Mesendoderm (in vitro differentiated cells): ENCODE measurements around the gene SYCE3.

ENCODE experiments used
- DNase-seq: peaks from one replicate; pipeline ENCODE4 v3.0.0; 2013
- H2AK5ac ChIP-seq: 2 replicates; pipeline ENCODE4 v1.6.1; 2013; ENCODE audit warnings: low read length, inconsistent platforms
- H2BK120ac ChIP-seq: 2 replicates; pipeline ENCODE4 v1.6.1; 2013; ENCODE audit warnings: low read depth, mild to moderate bottlenecking, low read length, moderate library complexity, mixed read lengths
- H2BK15ac ChIP-seq: replicated peaks from 2 replicates; pipeline ENCODE4 v1.6.1; 2013; ENCODE audit warnings: low read depth, mild to moderate bottlenecking, moderate library complexity
- H2BK5ac ChIP-seq: 2 replicates; pipeline ENCODE4 v1.6.1; 2013; ENCODE audit warnings: low read length, inconsistent platforms
- H3K18ac ChIP-seq: 2 replicates; pipeline ENCODE4 v1.6.1; 2013; ENCODE audit warnings: mild to moderate bottlenecking, low read length, mixed read lengths
- H3K23ac ChIP-seq: one replicate; pipeline ENCODE4 v1.6.1; 2013; ENCODE audit warnings: low read length
- H3K27ac ChIP-seq: 2 replicates; pipeline ENCODE4 v1.5.1; 2013; ENCODE audit warnings: low read depth, mild to moderate bottlenecking, inconsistent platforms, low read length, moderate library complexity
- H3K27me3 ChIP-seq: 2 replicates; pipeline ENCODE4 v1.6.1; 2013; ENCODE audit warnings: low read length, control low read depth, mild to moderate bottlenecking, inconsistent platforms; ENCODE audit not compliant: insufficient read depth, poor library complexity
- H3K36me3 ChIP-seq: 2 replicates; pipeline ENCODE4 v1.6.1; 2013; ENCODE audit warnings: low read length, inconsistent platforms; ENCODE audit not compliant: control insufficient read depth, insufficient read depth
- H3K4ac ChIP-seq: one replicate; pipeline ENCODE4 v1.6.1; 2013; ENCODE audit warnings: low read depth, mild to moderate bottlenecking, low read length, moderate library complexity
- H3K4me1 ChIP-seq: 2 replicates; pipeline ENCODE4 v1.6.1; 2013; ENCODE audit warnings: low read depth, low read length, inconsistent platforms; ENCODE audit not compliant: control insufficient read depth
- H3K4me2 ChIP-seq: 2 replicates; pipeline ENCODE4 v1.6.1; 2013; ENCODE audit warnings: low read length
- H3K4me3 ChIP-seq: 2 replicates; pipeline ENCODE4 v1.5.1; 2013; ENCODE audit warnings: mild to moderate bottlenecking, low read length
- H3K56ac ChIP-seq: one replicate; pipeline ENCODE4 v1.6.1; 2013; ENCODE audit warnings: low read length
- H3K79me1 ChIP-seq: 2 replicates; pipeline ENCODE4 v1.6.1; 2013; ENCODE audit warnings: low read length, inconsistent platforms
- H3K79me2 ChIP-seq: 2 replicates; pipeline ENCODE4 v1.6.1; 2013; ENCODE audit warnings: mild to moderate bottlenecking, low read length; ENCODE audit not compliant: control insufficient read depth, insufficient read depth
- H3K9ac ChIP-seq: 2 replicates; pipeline ENCODE4 v1.6.1; 2013; ENCODE audit warnings: low read length, inconsistent platforms
- H4K5ac ChIP-seq: one replicate; pipeline ENCODE4 v1.6.1; 2013; ENCODE audit warnings: low read length
- H4K8ac ChIP-seq: one replicate; pipeline ENCODE4 v1.6.1; 2013; ENCODE audit warnings: low read depth, mild to moderate bottlenecking, control low read depth, low read length, moderate library complexity
- WGBS: extraction: QIAGEN DNeasy Blood & Tissue Kit; methylation state at CpG from one replicate; pipeline ENCODE4 v1.1.7; 2013; ENCODE audit warnings: low lambda C conversion rate, missing lambda C conversion rate; ENCODE audit not compliant: insufficient coverage; ENCODE audit errors: extremely low coverage; 5-methylcytosine and 5-hydroxymethylcytosine counted together

The SYCE3 gene

GRCh38 chr22:50548921-50549790 is 13.6 kb downstream of the SYCE3 start:
- H3K23ac ChIP-seq: no peak overlapping the region
- WGBS: no CpG with 5 or more reads among the region's 68 CpGs
- no peak overlapping the region for H3K18ac ChIP-seq
- no peaks in the 10 kb centered on the region for H3K79me2 ChIP-seq
- H3K27me3 ChIP-seq: no peaks in the 10 kb centered on the region
- no peaks in the 10 kb centered on the region for H3K79me1 ChIP-seq
- H3K4ac ChIP-seq: no peak overlapping the region
- H3K4me2 ChIP-seq: no peak overlapping the region
- H2BK15ac ChIP-seq: no peak overlapping the region
- no peak overlapping the region for H3K56ac ChIP-seq
- H4K5ac ChIP-seq: no peak overlapping the region
- H3K27ac ChIP-seq: no peak overlapping the region
- no peaks in the 10 kb centered on the region for H3K36me3 ChIP-seq
- no peak overlapping the region for H2BK5ac ChIP-seq
- no peaks in the 10 kb centered on the region for H3K4me1 ChIP-seq
- no peak overlapping the region for H4K8ac ChIP-seq
- no peak overlapping the region for H2BK120ac ChIP-seq
- no peak overlapping the region for H3K9ac ChIP-seq
- no peak overlapping the region for H2AK5ac ChIP-seq
- H3K4me3 ChIP-seq: no peak overlapping the region
- DNase-seq: no peak

DNA sequence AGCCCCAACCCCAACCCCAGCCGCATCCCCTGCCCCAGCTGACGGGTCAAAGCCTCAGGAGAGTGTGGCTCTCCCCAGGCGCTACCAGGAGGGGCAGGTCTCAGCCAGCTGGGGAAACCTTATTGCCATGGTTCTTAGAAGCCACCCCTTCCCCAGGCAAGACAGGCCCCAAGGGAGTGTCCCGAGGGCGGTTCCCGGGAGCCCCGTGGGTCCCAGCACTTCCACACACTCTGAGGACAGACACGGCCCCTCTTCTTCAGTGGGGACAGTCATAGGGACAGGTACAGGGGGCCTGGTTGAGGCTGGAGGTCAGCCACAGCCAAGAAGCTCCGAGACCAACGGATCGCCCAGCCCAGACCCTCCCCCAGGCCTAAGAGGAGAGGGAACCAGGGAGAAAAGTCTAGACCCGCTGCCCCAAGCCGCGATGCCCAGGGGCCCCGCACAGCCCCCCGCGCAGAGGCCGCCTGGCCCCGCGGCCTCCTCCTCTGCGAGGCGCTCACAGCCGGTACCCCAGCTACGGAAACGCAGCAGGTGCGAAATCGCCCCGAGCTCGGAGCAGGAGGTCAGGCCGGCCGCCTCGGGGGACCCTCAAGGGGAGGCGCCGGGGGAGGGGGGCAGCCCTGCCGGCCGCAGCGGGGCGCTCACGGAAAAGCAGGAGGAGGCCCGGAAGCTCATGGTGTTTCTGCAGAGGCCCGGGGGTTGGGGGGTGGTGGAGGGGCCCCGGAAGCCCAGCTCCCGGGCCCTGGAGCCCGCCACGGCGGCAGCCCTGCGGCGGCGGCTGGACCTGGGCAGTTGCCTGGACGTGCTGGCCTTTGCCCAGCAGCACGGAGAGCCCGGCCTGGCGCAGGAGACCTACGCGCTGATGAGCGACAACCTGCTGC is 14.4 kb downstream of the SYCE3 start:
- no peaks in the 10 kb centered on the region for H3K79me1 ChIP-seq
- DNase-seq: no peak
- H3K79me2 ChIP-seq: no peaks in the 10 kb centered on the region
- no peak overlapping the region for H2BK15ac ChIP-seq
- no peak overlapping the region for H3K4me3 ChIP-seq
- no peak overlapping the region for H2AK5ac ChIP-seq
- H3K23ac ChIP-seq: no peak overlapping the region
- H3K9ac ChIP-seq: no peak overlapping the region
- H3K27me3 ChIP-seq: no peaks in the 10 kb centered on the region
- no peak overlapping the region for H3K4ac ChIP-seq
- no peak overlapping the region for H4K8ac ChIP-seq
- H3K56ac ChIP-seq: no peak overlapping the region
- H3K36me3 ChIP-seq: no peaks in the 10 kb centered on the region
- no peak overlapping the region for H2BK120ac ChIP-seq
- H3K27ac ChIP-seq: no peak overlapping the region
- H2BK5ac ChIP-seq: no peak overlapping the region
- no peaks in the 10 kb centered on the region for H3K4me1 ChIP-seq
- H3K4me2 ChIP-seq: no peak overlapping the region
- no peak overlapping the region for H3K18ac ChIP-seq
- no CpG with 5 or more reads among the region's 56 CpGs for WGBS
- no peak overlapping the region for H4K5ac ChIP-seq

GRCh38 chr22:50547263-50547985 is 15.3 kb downstream of the SYCE3 start:
- no peak for DNase-seq

GRCh38 chr22:50546326-50547262 is 16.1 kb downstream of the SYCE3 start:
- Histone ChIP-seq H3K4me2 (no peak overlapping the region), H3K4me1 (no peaks in the 10 kb centered on the region), H2AK5ac (no peak overlapping the region), H3K27me3 (no peaks in the 10 kb centered on the region), H4K5ac (no peak overlapping the region), H3K56ac (no peak overlapping the region), H4K8ac (no peak overlapping the region), H3K23ac (no peak overlapping the region), H2BK5ac (no peak overlapping the region), H2BK15ac (no peak overlapping the region), H2BK120ac (no peak overlapping the region), H3K79me1 (no peaks in the 10 kb centered on the region), H3K18ac (no peak overlapping the region), H3K4ac (no peak overlapping the region), H3K4me3 (no peak overlapping the region), H3K9ac (no peak overlapping the region), H3K36me3 (no peaks in the 10 kb centered on the region), H3K27ac (no peak overlapping the region), H3K79me2 (no peaks in the 10 kb centered on the region)
- whole genome bisulfite sequencing: no CpG with 5 or more reads among the region's 78 CpGs
- no peak for DNase-seq

More at GRCh38 chr22:50547263-50547985, 15.3 kb downstream of the SYCE3 start:
- Histone ChIP-seq H4K5ac (no peak overlapping the region), H3K27ac (no peak overlapping the region), H3K4me3 (no peak overlapping the region), H3K9ac (no peak overlapping the region), H3K56ac (no peak overlapping the region), H2AK5ac (no peak overlapping the region), H2BK5ac (no peak overlapping the region), H4K8ac (no peak overlapping the region), H3K4me2 (no peak overlapping the region), H3K4ac (no peak overlapping the region), H3K27me3 (no peaks in the 10 kb centered on the region), H3K18ac (no peak overlapping the region), H3K36me3 (no peaks in the 10 kb centered on the region), H2BK120ac (no peak overlapping the region), H3K79me2 (no peaks in the 10 kb centered on the region), H2BK15ac (no peak overlapping the region), H3K4me1 (no peaks in the 10 kb centered on the region), H3K79me1 (no peaks in the 10 kb centered on the region), H3K23ac (no peak overlapping the region)
- no CpG with 5 or more reads among the region's 35 CpGs for WGBS
